NOMO-1 (cell line): ENCODE measurements around the gene CFAP410.

ENCODE experiments used
- DNase-seq, 2 experiments: peaks; one replicate each; lab custom pipeline; 2025; ENCODE audit not compliant: unreplicated experiment in 2 of 2; lab: John Stamatoyannopoulos, UW

CFAP410 gene

GRCh38 chr21:44332383-44332782 is 6.8 kb downstream of the CFAP410 start:
- DNase-seq, result no peak

- DNase-seq, result no peak
Observed at GRCh38 chr21:44331650-44332307, 7.4 kb downstream of the CFAP410 start.

- DNase-seq, result no peak
Observed at GRCh38 chr21:44331209-44331608, 8.0 kb downstream of the CFAP410 start.

GRCh38 chr21:44330698-44331097 is 8.5 kb downstream of the CFAP410 start:
- DNase-seq, result no peak

- DNase-seq, result no peak
Observed at GRCh38 chr21:44329971-44330681, 9.1 kb downstream of the CFAP410 start.

- DNase-seq, result no peak
Observed at GRCh38 chr21:44329086-44329889, 9.9 kb downstream of the CFAP410 start.

GRCh38 chr21:44328242-44328895 is 10.8 kb downstream of the CFAP410 start:
- DNase-seq, result no peak

GRCh38 chr21:44327603-44327974 is 11.6 kb downstream of the CFAP410 start:
- no peak for DNase-seq

- no peak for DNase-seq
Observed at GRCh38 chr21:44326716-44327602, 12.2 kb downstream of the CFAP410 start.

GRCh38 chr21:44326272-44326647 is 12.9 kb downstream of the CFAP410 start:
- no peak for DNase-seq

- DNase-seq, result no peak
Observed at GRCh38 chr21:44325386-44326271, 13.6 kb downstream of the CFAP410 start.

GRCh38 chr21:44324854-44325107 is 14.4 kb downstream of the CFAP410 start:
- no peak for DNase-seq

GRCh38 chr21:44324106-44324853 is 14.9 kb downstream of the CFAP410 start:
- DNase-seq, result no peak

- no peak for DNase-seq
Observed at GRCh38 chr21:44323591-44323990, 15.6 kb downstream of the CFAP410 start.

GRCh38 chr21:44322621-44323325 is 16.4 kb downstream of the CFAP410 start:
- DNase-seq, result no peak

- no peak for DNase-seq
Observed at GRCh38 chr21:44321846-44322450, 17.2 kb downstream of the CFAP410 start.

GRCh38 chr21:44320847-44321246 is 18.3 kb downstream of the CFAP410 start:
- no peak for DNase-seq
